SK-N-SH (cell line): ENCODE data around the gene IL17A. TPM values are rescaled to one million over a fixed set of nuclear protein-coding genes. Genes with fewer than 3 reads are reported as not detected.

Source experiments
- CTCF ChIA-PET: fragments of 300-600, 350-600 bp; formaldehyde crosslinking; extraction: SDS; loops from one replicate; lab custom pipeline; 2021; lab: Yijun Ruan, JAX
- POLR2A ChIA-PET: fragments of 350-600 bp; sonication (Branson Sonifier 250); formaldehyde crosslinking; extraction: SDS; loops from one replicate; lab custom pipeline; 2020; ENCODE audit warnings: antibody characterized with exemption, inconsistent platforms; lab: Yijun Ruan, JAX
- DNase-seq: peaks from one replicate; pipeline ENCODE4 v3.0.0; 2012
- H2AFZ ChIP-seq: fragments of 200-600 bp; sonication (generic); 2 replicates; pipeline ENCODE4 v1.8.1; 2016; ENCODE audit warnings: antibody characterized with exemption, mild to moderate bottlenecking, low read depth
- H3F3A ChIP-seq: fragments of 200-600 bp; sonication (generic); replicated peaks from 2 replicates; pipeline ENCODE3; 2016; ENCODE audit warnings: antibody characterized with exemption, mild to moderate bottlenecking; ENCODE audit not compliant: insufficient read depth
- H3K27ac ChIP-seq, 2 experiments: fragments of 200-500 bp in 1 of 2; fragments of 200-600 bp in 1 of 2; sonication (Bioruptor generic) in 1 of 2; sonication (generic), shearing (Covaris generic) in 1 of 2; 2 replicates each; pipeline versions ENCODE4 v1.5.1 to v1.6.1; 2014 to 2016; ENCODE audit warnings: low read depth in 2 of 2, inconsistent platforms in 1 of 2, low read length in 1 of 2, mild to moderate bottlenecking in 1 of 2, mixed read lengths in 1 of 2
- H3K27me3 ChIP-seq: fragments of 200-600 bp; sonication (generic), shearing (Covaris generic); 2 replicates; pipeline ENCODE4 v1.6.1; 2016; ENCODE audit warnings: mixed run types; ENCODE audit not compliant: insufficient read depth
- H3K36me3 ChIP-seq, 2 experiments: fragments of 200-500 bp in 1 of 2; fragments of 200-600 bp in 1 of 2; sonication (Bioruptor generic) in 1 of 2; sonication (generic) in 1 of 2; replicated peaks in 1 of 2; 2 replicates each; pipeline versions ENCODE3 to v1.5.1; 2014 to 2016; ENCODE audit warnings: low read length in 1 of 2, mild to moderate bottlenecking in 1 of 2; ENCODE audit not compliant: insufficient read depth in 2 of 2, control insufficient read depth in 1 of 2
- H3K4me1 ChIP-seq, 2 experiments: fragments of 200-500 bp in 1 of 2; fragments of 200-600 bp in 1 of 2; sonication (Bioruptor generic) in 1 of 2; sonication (generic), shearing (Covaris generic) in 1 of 2; 2 replicates each; pipeline versions ENCODE4 v1.5.1 to v1.6.1; 2014 to 2016; ENCODE audit warnings: low read depth in 1 of 2, low read length in 1 of 2, mixed run types in 1 of 2; ENCODE audit not compliant: insufficient read depth in 2 of 2, control insufficient read depth in 1 of 2
- H3K4me2 ChIP-seq: fragments of 200-600 bp; sonication (generic), shearing (Covaris generic); 2 replicates; pipeline ENCODE4 v1.6.1; 2017; ENCODE audit warnings: mixed run types
- H3K4me3 ChIP-seq, 2 experiments: fragments of 200-500 bp in 1 of 2; fragments of 200-600 bp in 1 of 2; sonication (Bioruptor generic) in 1 of 2; sonication (generic), shearing (Covaris generic) in 1 of 2; 2 replicates each; pipeline versions ENCODE4 v1.5.1 to v1.8.1; 2014 to 2016; ENCODE audit warnings: low read depth in 2 of 2, inconsistent platforms in 1 of 2, low read length in 1 of 2, mild to moderate bottlenecking in 1 of 2, mixed read lengths in 1 of 2, moderate library complexity in 1 of 2
- H3K79me2 ChIP-seq: fragments of 200-600 bp; sonication (generic); 2 replicates; pipeline ENCODE4 v1.8.1; 2017; ENCODE audit warnings: mild to moderate bottlenecking; ENCODE audit not compliant: insufficient read depth
- H3K9ac ChIP-seq: fragments of 200-600 bp; sonication (generic); 2 replicates; pipeline ENCODE4 v1.6.1; 2017; ENCODE audit warnings: mixed run types
- H3K9me2 ChIP-seq: fragments of 200-600 bp; sonication (generic); 2 replicates; pipeline ENCODE4 v1.6.1; 2017; ENCODE audit warnings: mixed run types
- H3K9me3 ChIP-seq: fragments of 200-600 bp; sonication (generic); 2 replicates; pipeline ENCODE4 v1.6.1; 2017; ENCODE audit warnings: mixed run types, mild to moderate bottlenecking, moderate library complexity
- H4K20me1 ChIP-seq: fragments of 200-600 bp; sonication (generic); 2 replicates; pipeline ENCODE4 v1.6.1; 2017; ENCODE audit warnings: mild to moderate bottlenecking, mixed run types; ENCODE audit not compliant: insufficient read depth
- CHD2 ChIP-seq: fragments of 150-350 bp; IDR thresholded peaks from 2 replicates; pipeline ENCODE4 v1.6.1; 2018; ENCODE audit warnings: low read length; ENCODE audit not compliant: partially characterized antibody
- EZH2phosphoT487 ChIP-seq: fragments of 200-600 bp; sonication (generic); IDR thresholded peaks from 2 replicates; pipeline ENCODE4 v1.6.1; 2017; ENCODE audit warnings: low read depth, mixed run types, mild to moderate bottlenecking, antibody characterized with exemption, moderate library complexity, borderline replicate concordance
- FOSL2 ChIP-seq: IDR thresholded peaks from 2 replicates; pipeline ENCODE4 v1.4.0; 2012; ENCODE audit warnings: low read depth, mild to moderate bottlenecking, moderate library complexity, borderline replicate concordance
- FOXM1 ChIP-seq: IDR thresholded peaks from 2 replicates; pipeline ENCODE4 v1.4.0; 2012; ENCODE audit warnings: low read depth, mild to moderate bottlenecking
- GABPA ChIP-seq: IDR thresholded peaks from 2 replicates; pipeline ENCODE4 v1.4.0; 2012; ENCODE audit warnings: low read depth, mild to moderate bottlenecking
- GATA2 ChIP-seq: sonication (generic); formaldehyde crosslinking; IDR thresholded peaks from 2 replicates; pipeline ENCODE4 v1.5.0; 2020; ENCODE audit warnings: mild to moderate bottlenecking, missing genetic modification reagents
- JUND ChIP-seq: IDR thresholded peaks from 2 replicates; pipeline ENCODE4 v1.4.0; 2012
- MXI1 ChIP-seq: IDR thresholded peaks from 2 replicates; pipeline ENCODE4 v1.6.1; 2012; ENCODE audit warnings: mild to moderate bottlenecking, low read depth, low read length, improper control_type of control experiment
- NFIC ChIP-seq: IDR thresholded peaks from 2 replicates; pipeline ENCODE4 v1.4.0; 2012; ENCODE audit warnings: borderline replicate concordance
- NRF1 ChIP-seq: IDR thresholded peaks from 2 replicates; pipeline ENCODE4 v1.6.1; 2012; ENCODE audit warnings: low read depth, mild to moderate bottlenecking, low read length
- PBX3 ChIP-seq: IDR thresholded peaks from 2 replicates; pipeline ENCODE4; 2012
- POLR2AphosphoS5 ChIP-seq: IDR thresholded peaks from 2 replicates; pipeline ENCODE4 v1.6.1; 2012; ENCODE audit warnings: low read depth, low read length
- RFX5 ChIP-seq: IDR thresholded peaks from 2 replicates; pipeline ENCODE4 v1.6.1; 2012; ENCODE audit warnings: mild to moderate bottlenecking, improper control_type of control experiment, low read length
- SIN3A ChIP-seq: IDR thresholded peaks from 2 replicates; pipeline ENCODE4 v1.6.1; 2012; ENCODE audit warnings: low read depth, mild to moderate bottlenecking, low read length, moderate library complexity, borderline replicate concordance
- SMC3 ChIP-seq: IDR thresholded peaks from 2 replicates; pipeline ENCODE4 v1.6.1; 2012; ENCODE audit warnings: low read depth, low read length, improper control_type of control experiment
- TAF1 ChIP-seq: IDR thresholded peaks from 2 replicates; pipeline ENCODE4 v1.6.1; 2012; ENCODE audit warnings: low read depth, mild to moderate bottlenecking, low read length, moderate library complexity, borderline replicate concordance
- USF1 ChIP-seq: IDR thresholded peaks from 2 replicates; pipeline ENCODE4 v1.4.0; 2012; ENCODE audit warnings: low read depth, borderline replicate concordance
- YY1 ChIP-seq: IDR thresholded peaks from 2 replicates; pipeline ENCODE4 v1.4.0; 2012; ENCODE audit warnings: low read depth, mild to moderate bottlenecking
- WGBS: methylation state at CpG from one replicate; pipeline ENCODE4 v1.1.6; 2017; ENCODE audit warnings: low lambda C conversion rate; 5-methylcytosine and 5-hydroxymethylcytosine counted together
- polyA plus RNA-seq, 3 experiments: library from polyadenylated mRNA; depleted of rRNA; stranded (reverse); fragments of >200 nt; gene quantifications; 2 replicates each; pipeline ENCODE4 v1.2.3, GENCODE V29; 2012
- TF ChIP-seq, protein P1 (sequence below): fragments of 150-350 bp; IDR thresholded peaks from 2 replicates; pipeline ENCODE4 v1.6.1; 2016; ENCODE audit warnings: mild to moderate bottlenecking, low read depth, low read length

The IL17A gene
- polyA plus RNA-seq, 1 of the 3 experiments (the other 2 are of a cell fraction) = not detected

DNA sequence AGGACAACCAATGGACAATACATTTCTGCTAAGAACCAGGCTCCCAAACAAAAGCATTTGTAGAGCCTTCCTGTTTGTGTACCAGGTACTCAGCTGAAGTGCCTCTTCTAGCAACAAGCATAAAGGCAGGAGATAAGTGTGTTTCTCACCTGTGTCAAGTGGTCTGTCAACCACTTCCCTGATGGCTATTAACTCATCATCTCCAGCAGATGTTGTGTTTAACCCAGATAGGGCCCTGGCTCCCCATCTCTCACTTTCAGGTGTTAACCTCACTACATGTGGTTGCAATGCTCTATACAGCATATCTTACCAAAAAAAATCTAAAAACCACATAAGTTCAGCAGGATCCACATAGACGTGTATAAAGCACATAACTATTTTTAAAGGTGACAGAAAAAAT lies 9.6 kb upstream of the IL17A start:
- Histone ChIP-seq H3K79me2 (no peaks in the 10 kb centered on the region), H3K4me1 (no peaks in the 10 kb centered on the region), H3K27ac (no peak overlapping the region), H3K27me3 (no peaks in the 10 kb centered on the region), H3K9ac (no peak overlapping the region), H3K9me3 (no peaks in the 10 kb centered on the region), H2AFZ (no peak overlapping the region), H3K4me2 (no peak overlapping the region), H3K36me3 (no peaks in the 10 kb centered on the region), H3F3A (no peaks in the 10 kb centered on the region), H4K20me1 (no peaks in the 10 kb centered on the region), H3K9me2 (no peaks in the 10 kb centered on the region), H3K4me3 (no peak overlapping the region)
- TF ChIP-seq EZH2phosphoT487 = no peak
- TF ChIP-seq, protein P1, sequence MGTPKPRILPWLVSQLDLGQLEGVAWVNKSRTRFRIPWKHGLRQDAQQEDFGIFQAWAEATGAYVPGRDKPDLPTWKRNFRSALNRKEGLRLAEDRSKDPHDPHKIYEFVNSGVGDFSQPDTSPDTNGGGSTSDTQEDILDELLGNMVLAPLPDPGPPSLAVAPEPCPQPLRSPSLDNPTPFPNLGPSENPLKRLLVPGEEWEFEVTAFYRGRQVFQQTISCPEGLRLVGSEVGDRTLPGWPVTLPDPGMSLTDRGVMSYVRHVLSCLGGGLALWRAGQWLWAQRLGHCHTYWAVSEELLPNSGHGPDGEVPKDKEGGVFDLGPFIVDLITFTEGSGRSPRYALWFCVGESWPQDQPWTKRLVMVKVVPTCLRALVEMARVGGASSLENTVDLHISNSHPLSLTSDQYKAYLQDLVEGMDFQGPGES = no peak
- TF ChIP-seq MXI1 = no peak
- no peak for TF ChIP-seq YY1
- TF ChIP-seq CHD2 = no peak
- no peak for TF ChIP-seq RFX5
- no peak for TF ChIP-seq POLR2AphosphoS5
- no peak for TF ChIP-seq PBX3
- TF ChIP-seq GATA2 (CRISPR knock-in tag) = no peak
- ChIA-PET POLR2A (no interaction called here), CTCF (interaction anchor here (0.6 kb wide), 1 partner anchor 995 kb away, joined by 3 read pairs; no protein-coding TSS in a partner anchor)
- 18% methylated on average over 1 of the region's 1 CpG for WGBS
- no peak for DNase-seq

GRCh38 chr6:52177961-52178360 lies 8.2 kb upstream of the IL17A start:
- no peak overlapping the region for H3K9ac ChIP-seq
- H3F3A ChIP-seq = no peaks in the 10 kb centered on the region
- H3K36me3 ChIP-seq = no peaks in the 10 kb centered on the region
- no peak overlapping the region for H2AFZ ChIP-seq
- no peak overlapping the region for H3K4me3 ChIP-seq
- no peak for DNase-seq
- no peaks in the 10 kb centered on the region for H3K4me1 ChIP-seq
- CTCF ChIA-PET = no interaction called here
- POLR2A ChIA-PET = no interaction called here
- no peaks in the 10 kb centered on the region for H4K20me1 ChIP-seq
- no peak overlapping the region for H3K27ac ChIP-seq
- no peaks in the 10 kb centered on the region for H3K27me3 ChIP-seq
- no peaks in the 10 kb centered on the region for H3K9me3 ChIP-seq
- TF ChIP-seq USF1 = no peak
- no peak for TF ChIP-seq NFIC
- no peak for TF ChIP-seq CHD2
- no peak for TF ChIP-seq TAF1
- TF ChIP-seq GATA2 (CRISPR knock-in tag) = no peak
- TF ChIP-seq JUND = no peak
- TF ChIP-seq MXI1 = no peak
- no peak for TF ChIP-seq PBX3
- no peak for TF ChIP-seq FOSL2
- no peak for TF ChIP-seq NRF1
- TF ChIP-seq FOXM1 = no peak
- TF ChIP-seq SIN3A = no peak
- no peak for TF ChIP-seq SMC3
- TF ChIP-seq, protein P1 = no peak
- no peak for TF ChIP-seq GABPA
- TF ChIP-seq RFX5 = no peak
- no peak for TF ChIP-seq POLR2AphosphoS5
- TF ChIP-seq, all 33 proteins: peak for 0
- no peaks in the 10 kb centered on the region for H3K79me2 ChIP-seq
- H3K9me2 ChIP-seq = no peaks in the 10 kb centered on the region
- H3K4me2 ChIP-seq = no peak overlapping the region
